Caco-2 (cell line): ENCODE results near the gene DLK1. TPM values are rescaled to one million over a fixed set of nuclear protein-coding genes. Genes with fewer than 3 reads are reported as not detected.
A peak's percentile ranks its signal among the peaks of the same experiment; 100 is the strongest.

Experiments
- BruUV-seq: library from RNA; stranded (reverse); fragments of 400-500 nt; replicated peaks from 2 replicates; lab custom pipeline; 2021; lab: Mats Ljungman, UMichigan
- CTCF ChIA-PET: fragments of 300-600 bp; sonication (Branson Sonifier 250); formaldehyde crosslinking; loops from one replicate; lab custom pipeline; 2022; ENCODE audit warnings: antibody characterized with exemption; lab: Charles Lee
- POLR2A ChIA-PET: fragments of 300-600 bp; sonication (Branson Sonifier 250); formaldehyde crosslinking; loops from one replicate; lab custom pipeline; 2022; ENCODE audit warnings: antibody characterized with exemption; lab: Charles Lee
- DNase-seq, 2 experiments: peaks; one replicate each; pipeline versions ENCODE4 v3.0.0 to v3.0.0-alpha.2; 2020 to 2022
- H3K27me3 ChIP-seq: replicated peaks from 2 replicates; pipeline ENCODE4 v1.6.0; 2011; ENCODE audit warnings: low read length; ENCODE audit not compliant: control insufficient read depth, insufficient read depth
- H3K36me3 ChIP-seq: 2 replicates; pipeline ENCODE4 v1.5.1; 2011; ENCODE audit warnings: low read length; ENCODE audit not compliant: control insufficient read depth, insufficient read depth
- H3K4me1 ChIP-seq: fragments of 250-450 bp; sonication (Bioruptor Pico); 2 replicates; pipeline ENCODE4 v1.5.1; 2020; ENCODE audit warnings: mild to moderate bottlenecking
- H3K4me3 ChIP-seq: 2 replicates; pipeline ENCODE4 v1.5.1; 2011; ENCODE audit warnings: low read depth, mild to moderate bottlenecking, control low read depth, low read length
- H3K9me3 ChIP-seq: fragments of 250-450 bp; sonication (Bioruptor Pico); 2 replicates; pipeline ENCODE4 v1.5.1; 2020; ENCODE audit warnings: mild to moderate bottlenecking, moderate library complexity
- H3K27ac Mint-ChIP-seq: one replicate; pipeline ENCODE4 v1.8.0; 2022; ENCODE audit warnings: mixed read lengths; ENCODE audit not compliant: unreplicated experiment
- H3K27me3 Mint-ChIP-seq: one replicate; pipeline ENCODE4 v1.8.0; 2022; ENCODE audit warnings: mixed read lengths; ENCODE audit not compliant: insufficient read depth, unreplicated experiment
- H3K36me3 Mint-ChIP-seq: one replicate; pipeline ENCODE4 v1.8.0; 2022; ENCODE audit warnings: mild to moderate bottlenecking, mixed read lengths; ENCODE audit not compliant: insufficient read depth, unreplicated experiment
- H3K4me1 Mint-ChIP-seq: one replicate; pipeline ENCODE4 v1.8.0; 2022; ENCODE audit warnings: low read depth, mixed read lengths; ENCODE audit not compliant: unreplicated experiment
- H3K4me3 Mint-ChIP-seq: one replicate; pipeline ENCODE4 v1.8.0; 2022; ENCODE audit warnings: mild to moderate bottlenecking, moderate library complexity, mixed read lengths; ENCODE audit not compliant: unreplicated experiment
- H3K9me3 Mint-ChIP-seq: one replicate; pipeline ENCODE4 v1.8.0; 2022; ENCODE audit warnings: mixed read lengths; ENCODE audit not compliant: unreplicated experiment
- CTCF ChIP-seq, 2 experiments: fragments of 200-600 bp in 1 of 2; IDR thresholded peaks; 1 replicate in 1 of 2; 2 replicates in 1 of 2; pipeline versions ENCODE4 v1.5.1 to v1.8.0; 2011 to 2022; ENCODE audit warnings: antibody characterized with exemption in 1 of 2, control low read depth in 1 of 2, inconsistent platforms in 1 of 2, low read depth in 1 of 2, low read length in 1 of 2, mild to moderate bottlenecking in 1 of 2, moderate library complexity in 1 of 2; ENCODE audit not compliant: insufficient read depth in 1 of 2, severe bottlenecking in 1 of 2, unreplicated experiment in 1 of 2
- intact Hi-C: fragments of 100-400 bp; cut with micrococcal nuclease; formaldehyde crosslinking; loops from one replicate; pipeline ENCODE4 v1.10.0; 2022; ENCODE audit not compliant: unreplicated experiment
- total RNA-seq: library from RNA; stranded (reverse); gene quantifications from 2 replicates; pipeline ENCODE4 v1.2.3, GENCODE V29; 2022

DLK1 gene
- total RNA-seq, 1 experiment from 2014 or later, result not detected

DNA sequence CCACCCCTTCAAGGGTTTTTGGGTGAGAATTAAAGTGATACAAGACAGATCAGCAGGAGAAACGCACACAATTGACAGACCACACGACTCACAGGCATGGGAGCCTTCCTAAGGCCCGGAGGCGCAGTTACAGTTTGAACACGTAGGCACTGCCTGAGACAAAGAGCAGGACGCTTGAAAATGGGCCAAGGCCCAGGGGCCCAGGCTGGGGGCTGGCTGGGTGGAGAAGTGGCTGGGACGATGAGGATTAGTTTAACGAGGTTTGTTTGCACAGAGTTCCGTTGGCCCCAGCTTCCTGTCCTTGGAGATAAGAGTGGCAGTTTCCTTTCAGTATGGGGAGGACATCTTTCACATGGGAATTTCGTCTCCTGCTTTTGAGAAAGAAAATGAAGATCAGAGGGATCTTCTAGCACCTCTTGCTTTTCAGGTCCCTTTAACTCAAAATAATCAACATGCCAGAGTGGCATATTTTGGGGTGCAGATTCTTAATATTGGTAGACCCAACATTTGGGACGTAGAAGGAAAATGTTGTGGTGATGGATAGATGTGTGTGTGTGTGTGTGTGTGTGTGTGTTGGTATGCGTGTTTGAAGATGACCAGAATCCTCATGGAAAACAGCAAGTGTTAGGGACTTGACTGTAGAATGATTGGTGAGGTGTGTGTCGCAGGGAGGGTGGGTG, 44.6 kb downstream of the DLK1 start:
- H3K27me3 ChIP-seq, result no peaks in the 10 kb centered on the region
- POLR2A ChIA-PET, result no interaction called here
- intact Hi-C loops, result no loop called here
- H3K4me1 ChIP-seq, result no peaks in the 10 kb centered on the region
- H3K27me3 Mint-ChIP-seq, result no peaks in the 10 kb centered on the region
- DNase-seq, result no peak
- H3K9me3 ChIP-seq, result no peaks in the 10 kb centered on the region
- peak overlapping the region; percentile 83 for H3K27ac Mint-ChIP-seq
- no peaks in the 10 kb centered on the region for H3K36me3 Mint-ChIP-seq
- no peak overlapping the region for H3K4me3 ChIP-seq
- CTCF ChIA-PET, result interaction anchor here (0.7 kb wide), 1 partner anchor 46 kb away, joined by 4 read pairs; no protein-coding TSS in a partner anchor
- BruUV-seq, result no TSS peak
- peaks cover 14% of the 10 kb centered on the region for H3K9me3 Mint-ChIP-seq
- H3K36me3 ChIP-seq, result no peaks in the 10 kb centered on the region
- no peak overlapping the region for H3K4me3 Mint-ChIP-seq
- H3K4me1 Mint-ChIP-seq, result peaks cover 13% of the 10 kb centered on the region
- TF ChIP-seq CTCF (IDR thresholded peaks at IDR 0.05; ENCODE audit: insufficient read depth in 1 of 2, low read depth in 1 of 2, low read length in 1 of 2, severe bottlenecking in 1 of 2, unreplicated experiment in 1 of 2), result no peak

DNA sequence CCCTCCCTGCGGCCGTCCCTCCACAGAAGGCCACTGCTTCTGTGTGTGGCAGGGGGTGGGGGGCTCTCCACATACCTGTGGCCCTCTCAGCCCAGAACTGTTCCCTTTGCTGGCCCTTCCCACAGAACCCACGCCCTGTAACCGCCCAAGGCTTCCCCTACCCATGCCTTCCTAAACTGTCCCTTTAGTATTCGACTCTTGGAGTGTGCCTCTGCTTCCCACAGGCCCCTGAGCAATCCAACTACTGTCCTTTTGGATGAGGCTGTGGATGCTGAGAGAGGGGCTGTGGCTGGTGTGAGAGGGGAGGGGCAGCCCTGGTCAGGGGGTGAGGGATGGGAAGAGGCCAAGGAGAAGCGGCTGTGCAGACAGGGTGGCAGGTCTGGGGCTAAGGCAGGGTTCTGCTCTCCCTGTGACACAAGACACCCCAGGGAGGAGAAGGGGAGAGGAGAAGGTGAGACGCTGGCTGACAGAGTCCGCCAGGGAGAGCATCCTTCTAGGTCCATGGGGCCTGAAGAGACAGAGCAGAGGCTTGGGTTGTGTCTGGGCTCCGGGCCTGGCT, 46.0 kb downstream of the DLK1 start:
- POLR2A ChIA-PET, result no interaction called here
- peaks cover 13% of the 10 kb centered on the region for H3K4me1 Mint-ChIP-seq
- H3K9me3 ChIP-seq, result no peaks in the 10 kb centered on the region
- no TSS peak for BruUV-seq
- no peaks in the 10 kb centered on the region for H3K36me3 Mint-ChIP-seq
- no peaks in the 10 kb centered on the region for H3K27me3 ChIP-seq
- no peak for TF ChIP-seq CTCF (IDR thresholded peaks at IDR 0.05; ENCODE audit: insufficient read depth in 1 of 2, low read depth in 1 of 2, low read length in 1 of 2, severe bottlenecking in 1 of 2, unreplicated experiment in 1 of 2)
- DNase-seq, result no peak
- peaks cover 14% of the 10 kb centered on the region for H3K9me3 Mint-ChIP-seq
- no peaks in the 10 kb centered on the region for H3K27me3 Mint-ChIP-seq
- CTCF ChIA-PET, result no interaction called here
- H3K4me1 ChIP-seq, result no peaks in the 10 kb centered on the region
- intact Hi-C loops, result no loop called here
- H3K27ac Mint-ChIP-seq, result no peak overlapping the region
- no peak overlapping the region for H3K4me3 Mint-ChIP-seq
- no peak overlapping the region for H3K4me3 ChIP-seq
- H3K36me3 ChIP-seq, result no peaks in the 10 kb centered on the region

DNA sequence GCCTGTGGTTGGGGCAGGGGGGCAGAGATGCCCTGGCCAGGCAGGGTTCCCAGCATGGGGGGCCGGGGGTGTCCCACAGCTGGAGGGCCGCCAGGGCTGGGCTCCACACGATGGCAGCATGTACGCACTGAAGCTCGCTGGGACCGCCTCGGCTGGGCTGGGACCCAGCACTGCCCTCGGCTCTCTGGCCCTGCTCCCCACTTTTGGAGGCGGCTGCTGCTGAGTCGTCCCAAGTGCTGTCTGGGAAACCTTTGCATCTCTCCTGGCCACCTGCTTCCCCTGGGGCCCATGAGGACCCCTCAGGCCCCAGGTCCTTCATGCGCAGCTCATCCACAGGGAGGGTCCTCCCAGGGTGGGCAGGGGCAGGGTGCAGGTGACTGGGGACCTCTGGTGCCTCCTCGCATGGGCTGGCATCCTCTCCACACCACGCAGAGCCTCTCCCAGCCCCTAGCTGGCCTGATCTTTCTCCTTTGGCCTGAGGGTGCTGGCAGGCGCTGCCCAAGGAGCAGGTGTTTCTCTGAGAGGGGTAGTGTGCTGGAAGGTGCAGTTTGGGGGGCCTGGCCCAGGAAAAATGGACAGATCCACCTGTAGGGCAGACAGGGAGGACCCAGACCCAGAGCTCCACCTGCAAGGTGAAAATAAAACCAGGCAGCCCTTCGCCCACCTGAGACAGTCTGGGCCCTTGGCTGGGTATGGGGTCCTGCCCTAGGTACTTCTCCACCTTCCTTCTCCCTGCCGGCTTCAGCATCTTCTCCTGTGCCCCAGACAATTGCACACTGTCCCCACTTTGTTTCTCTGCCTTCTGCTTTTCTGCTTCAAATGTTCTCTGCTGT, 46.9 kb downstream of the DLK1 start:
- no peak overlapping the region for H3K4me3 Mint-ChIP-seq
- no peak for DNase-seq
- no peak overlapping the region for H3K4me3 ChIP-seq
- no peak for TF ChIP-seq CTCF (IDR thresholded peaks at IDR 0.05; ENCODE audit: insufficient read depth in 1 of 2, low read depth in 1 of 2, low read length in 1 of 2, severe bottlenecking in 1 of 2, unreplicated experiment in 1 of 2)
- no peaks in the 10 kb centered on the region for H3K36me3 ChIP-seq
- H3K36me3 Mint-ChIP-seq, result no peaks in the 10 kb centered on the region
- intact Hi-C loops, result no loop called here
- no TSS peak for BruUV-seq
- no peaks in the 10 kb centered on the region for H3K27me3 ChIP-seq
- no peaks in the 10 kb centered on the region for H3K9me3 ChIP-seq
- ChIA-PET POLR2A (no interaction called here), CTCF (no interaction called here)
- no peaks in the 10 kb centered on the region for H3K4me1 ChIP-seq
- H3K4me1 Mint-ChIP-seq, result peaks cover 13% of the 10 kb centered on the region
- peaks cover 14% of the 10 kb centered on the region for H3K9me3 Mint-ChIP-seq
- no peaks in the 10 kb centered on the region for H3K27me3 Mint-ChIP-seq
- H3K27ac Mint-ChIP-seq, result no peak overlapping the region
